Activated B cell treated with CpG ODN at 0.5 μM for 24 hours (primary cell): ENCODE measurements around the gene CLEC20A. TPM values are rescaled to one million over a fixed set of nuclear protein-coding genes. Genes with fewer than 3 reads are reported as not detected.

Source experiments
- ATAC-seq: fragments of 200-7000 bp; cut with Tn5 transposase; one replicate; pipeline ENCODE4 v1.10.0; 2021; ENCODE audit warnings: low read depth, mild to moderate bottlenecking, moderate library complexity
- CTCF ChIA-PET: fragments of 350-600 bp; sonication (Branson Sonifier 250); formaldehyde crosslinking; loops from one replicate; lab custom pipeline; 2021; ENCODE audit warnings: antibody characterized with exemption; lab: Charles Lee
- POLR2A ChIA-PET: fragments of 350-600 bp; sonication (Branson Sonifier 250); formaldehyde crosslinking; loops from one replicate; lab custom pipeline; 2021; ENCODE audit warnings: antibody characterized with exemption; lab: Charles Lee
- DNase-seq: peaks from one replicate; pipeline ENCODE4 v3.0.0; 2022
- H3K27ac Mint-ChIP-seq: one replicate; pipeline ENCODE4 v1.8.0; 2020; ENCODE audit warnings: mixed read lengths
- H3K27me3 Mint-ChIP-seq: one replicate; pipeline ENCODE4 v1.8.0; 2021; ENCODE audit warnings: mixed read lengths
- H3K36me3 Mint-ChIP-seq: one replicate; pipeline ENCODE4 v1.8.0; 2021; ENCODE audit warnings: low read depth, mixed read lengths
- H3K4me1 Mint-ChIP-seq: one replicate; pipeline ENCODE4 v1.8.0; 2021; ENCODE audit warnings: mixed read lengths
- H3K4me3 Mint-ChIP-seq: one replicate; pipeline ENCODE4 v1.8.0; 2020; ENCODE audit warnings: mild to moderate bottlenecking, mixed read lengths
- H3K9me3 Mint-ChIP-seq: one replicate; pipeline ENCODE4 v1.8.0; 2020; ENCODE audit warnings: mixed read lengths
- CTCF ChIP-seq: fragments of 200-600 bp; IDR thresholded peaks from one replicate; pipeline ENCODE4 v1.8.0; 2022; ENCODE audit warnings: antibody characterized with exemption, mild to moderate bottlenecking
- intact Hi-C: fragments of 100-400 bp; cut with micrococcal nuclease; formaldehyde crosslinking; loops from one replicate; pipeline ENCODE4 v1.15.1; 2024
- total RNA-seq: library from RNA; stranded (reverse); gene quantifications from 2 replicates; pipeline ENCODE4 v1.2.3, GENCODE V29; 2022

Gene CLEC20A
- total RNA-seq, 1 donor from 2014 or later = 1.7 TPM

GRCh38 chr1:178513278-178513983, 16.7 kb upstream of the CLEC20A start:
- no peak overlapping the region for H3K27ac Mint-ChIP-seq
- ChIA-PET CTCF (no interaction called here), POLR2A (no interaction called here)
- no peak for ATAC-seq
- H3K36me3 Mint-ChIP-seq = no peaks in the 10 kb centered on the region
- intact Hi-C loops = no loop called here
- peaks cover 2% of the 10 kb centered on the region for H3K27me3 Mint-ChIP-seq
- no peaks in the 10 kb centered on the region for H3K9me3 Mint-ChIP-seq
- TF ChIP-seq CTCF = no peak
- H3K4me3 Mint-ChIP-seq = no peak overlapping the region
- DNase-seq = no peak
- no peaks in the 10 kb centered on the region for H3K4me1 Mint-ChIP-seq

GRCh38 chr1:178512566-178513277, 16.0 kb upstream of the CLEC20A start, which contains the start of gene TEX35:
TEX35 (plus strand) TSS chr1:178513109; CDS start chr1:178513189, 80 bp downstream.
- H3K9me3 Mint-ChIP-seq = no peaks in the 10 kb centered on the region
- intact Hi-C loops = no loop called here
- no peak for TF ChIP-seq CTCF
- ATAC-seq = no peak
- no peaks in the 10 kb centered on the region for H3K4me1 Mint-ChIP-seq
- no peak for DNase-seq
- H3K36me3 Mint-ChIP-seq = no peaks in the 10 kb centered on the region
- H3K4me3 Mint-ChIP-seq = no peak within 1 kb of the TSS
- ChIA-PET POLR2A (no interaction called here), CTCF (no interaction called here)
- H3K27ac Mint-ChIP-seq = no peak within 1 kb of the TSS
- H3K27me3 Mint-ChIP-seq = peaks cover 2% of the 10 kb centered on the region

- no peaks in the 10 kb centered on the region for H3K36me3 Mint-ChIP-seq
- H3K4me3 Mint-ChIP-seq = no peak overlapping the region
- TF ChIP-seq CTCF = no peak
- intact Hi-C loops = no loop called here
- peaks cover 2% of the 10 kb centered on the region for H3K27me3 Mint-ChIP-seq
- ATAC-seq = no peak
- CTCF ChIA-PET = no interaction called here
- no peak overlapping the region for H3K27ac Mint-ChIP-seq
- POLR2A ChIA-PET = no interaction called here
- DNase-seq = no peak
- H3K9me3 Mint-ChIP-seq = no peaks in the 10 kb centered on the region
- H3K4me1 Mint-ChIP-seq = no peaks in the 10 kb centered on the region
These were observed 13.4 kb upstream of the CLEC20A start for GRCh38 chr1:178510155-178510554.

GRCh38 chr1:178509414-178510007, 12.7 kb upstream of the CLEC20A start:
- Mint-ChIP-seq H3K27me3 (peaks cover 2% of the 10 kb centered on the region), H3K4me3 (no peak overlapping the region), H3K27ac (no peak overlapping the region), H3K9me3 (no peaks in the 10 kb centered on the region), H3K4me1 (no peaks in the 10 kb centered on the region), H3K36me3 (no peaks in the 10 kb centered on the region)
- CTCF ChIA-PET = no interaction called here
- no peak for TF ChIP-seq CTCF
- POLR2A ChIA-PET = no interaction called here
- ATAC-seq (no peak), DNase-seq (no peak)
- intact Hi-C loops = no loop called here

- Mint-ChIP-seq H3K4me1 (peaks cover under 1% of the 10 kb centered on the region), H3K27me3 (no peaks in the 10 kb centered on the region), H3K27ac (no peak overlapping the region), H3K9me3 (no peaks in the 10 kb centered on the region), H3K4me3 (no peak overlapping the region), H3K36me3 (no peaks in the 10 kb centered on the region)
- ChIA-PET CTCF (interaction anchor here (1.0 to 1.8 kb wide), 2 partner anchors 196 to 207 kb away, joined by 3 to 4 read pairs; no protein-coding TSS in a partner anchor), POLR2A (no interaction called here)
- DNase-seq (no peak), ATAC-seq (no peak)
- intact Hi-C loops = no loop called here
- no peak for TF ChIP-seq CTCF
These were observed 9.9 kb upstream of the CLEC20A start for GRCh38 chr1:178506669-178507068.
